Measurements from ENCODE around the gene FADS1. TPM values are rescaled to one million over a fixed set of nuclear protein-coding genes. Genes with fewer than 3 reads are reported as not detected.

Gene FADS1
- total RNA-seq: 85.0 TPM

DNA sequence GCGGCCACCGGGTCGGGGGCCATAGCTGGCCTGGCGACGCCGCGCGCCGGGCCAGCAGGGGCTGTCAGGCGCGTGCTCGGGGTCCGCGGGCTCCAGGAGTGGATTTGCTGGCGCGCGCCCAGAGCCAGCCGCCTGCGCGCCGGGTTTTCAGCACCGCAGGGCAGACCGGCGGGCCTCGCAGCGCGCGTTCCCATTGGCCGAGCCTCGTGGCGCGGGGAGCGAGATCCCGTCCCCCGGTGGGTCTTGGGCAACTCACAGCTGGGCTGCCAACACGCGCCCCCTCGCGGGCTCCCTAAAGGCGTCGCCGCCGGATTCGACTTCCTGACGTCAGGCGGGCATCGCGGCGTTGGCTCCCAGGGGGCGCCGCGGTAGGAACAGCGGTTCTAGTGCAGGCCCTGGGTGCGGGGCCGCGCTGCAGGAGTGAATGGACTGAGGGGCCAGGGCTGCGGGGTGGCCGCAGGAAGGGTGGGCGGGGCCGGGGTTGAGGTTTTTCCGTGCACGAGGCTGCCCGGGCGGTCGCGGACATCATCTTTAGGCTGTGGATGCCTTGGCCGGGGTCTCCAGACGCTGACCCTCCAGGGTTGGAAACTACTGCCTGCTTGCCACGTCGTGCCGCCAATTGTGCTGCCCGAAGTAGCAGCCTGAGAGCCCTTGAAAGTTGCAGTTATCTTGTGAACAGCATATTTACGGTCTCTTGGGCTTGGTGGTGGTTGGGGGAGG is at the start of gene FADS1:
FADS1 (minus strand) TSS at position 268 of the 720 bp plus-strand sequence; CDS start at position 194, 74 bp downstream.
- peak; percentile 89 for DNase-seq

DNA sequence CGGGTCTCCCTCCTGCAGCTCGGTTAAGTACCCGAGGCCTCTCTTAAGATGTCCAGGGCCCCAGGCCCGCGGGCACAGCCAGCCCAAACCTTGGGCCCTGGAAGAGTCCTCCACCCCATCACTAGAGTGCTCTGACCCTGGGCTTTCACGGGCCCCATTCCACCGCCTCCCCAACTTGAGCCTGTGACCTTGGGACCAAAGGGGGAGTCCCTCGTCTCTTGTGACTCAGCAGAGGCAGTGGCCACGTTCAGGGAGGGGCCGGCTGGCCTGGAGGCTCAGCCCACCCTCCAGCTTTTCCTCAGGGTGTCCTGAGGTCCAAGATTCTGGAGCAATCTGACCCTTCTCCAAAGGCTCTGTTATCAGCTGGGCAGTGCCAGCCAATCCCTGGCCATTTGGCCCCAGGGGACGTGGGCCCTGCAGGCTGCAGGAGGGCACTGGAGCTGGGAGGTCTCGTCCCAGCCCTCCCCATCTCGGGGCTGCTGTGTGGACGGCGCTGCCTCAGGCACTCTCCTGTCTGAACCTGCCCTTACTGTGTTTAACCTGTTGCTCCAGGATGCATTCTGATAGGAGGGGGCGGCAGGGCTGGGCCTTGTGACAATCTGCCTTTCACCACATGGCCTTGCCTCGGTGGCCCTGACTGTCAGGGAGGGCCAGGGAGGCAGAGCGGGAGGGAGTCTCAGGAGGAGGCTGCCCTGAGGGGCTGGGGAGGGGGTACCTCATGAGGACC is 49.6 kb upstream of the FADS1 start:
- no peak for DNase-seq

DNA sequence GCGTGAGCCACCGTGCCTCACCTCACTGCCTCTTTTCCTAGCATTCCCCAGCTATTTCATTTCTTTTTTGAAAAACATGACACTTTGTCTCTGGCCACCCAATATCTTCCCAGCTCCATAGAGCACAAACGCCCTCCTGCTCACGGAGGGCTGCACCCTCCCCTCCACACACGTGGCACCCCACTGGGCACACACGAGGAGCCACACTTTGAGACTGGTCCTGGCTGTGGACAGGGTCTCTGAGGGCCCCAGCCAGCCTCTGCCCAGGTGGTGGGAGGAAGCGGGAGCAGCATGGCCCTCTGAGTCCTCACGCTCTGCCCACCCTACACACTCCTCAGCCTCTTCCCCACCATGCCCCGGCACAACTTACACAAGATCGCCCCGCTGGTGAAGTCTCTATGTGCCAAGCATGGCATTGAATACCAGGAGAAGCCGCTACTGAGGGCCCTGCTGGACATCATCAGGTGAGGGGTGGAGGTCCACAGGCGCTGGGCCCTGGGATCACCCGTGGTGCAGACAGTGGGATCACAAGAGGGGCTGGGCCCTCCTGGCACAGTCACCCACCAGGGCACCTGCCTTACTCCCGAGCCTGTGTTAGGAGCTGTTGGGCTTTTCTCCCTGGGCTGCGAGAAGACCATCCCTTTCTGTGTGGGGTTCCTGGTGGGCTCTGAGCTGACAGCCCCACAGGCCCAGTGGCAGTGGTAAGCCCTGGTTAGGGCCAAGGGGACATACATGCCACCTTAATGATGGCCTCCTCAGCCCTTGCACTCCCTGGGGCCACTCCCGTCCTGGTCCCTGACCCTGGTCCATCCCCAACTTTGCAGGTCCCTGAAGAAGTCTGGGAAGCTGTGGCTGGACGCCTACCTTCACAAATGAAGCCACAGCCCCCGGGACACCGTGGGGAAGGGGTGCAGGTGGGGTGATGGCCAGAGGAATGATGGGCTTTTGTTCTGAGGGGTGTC is 48.3 kb upstream of the FADS1 start:
- DNase-seq: no peak

DNA sequence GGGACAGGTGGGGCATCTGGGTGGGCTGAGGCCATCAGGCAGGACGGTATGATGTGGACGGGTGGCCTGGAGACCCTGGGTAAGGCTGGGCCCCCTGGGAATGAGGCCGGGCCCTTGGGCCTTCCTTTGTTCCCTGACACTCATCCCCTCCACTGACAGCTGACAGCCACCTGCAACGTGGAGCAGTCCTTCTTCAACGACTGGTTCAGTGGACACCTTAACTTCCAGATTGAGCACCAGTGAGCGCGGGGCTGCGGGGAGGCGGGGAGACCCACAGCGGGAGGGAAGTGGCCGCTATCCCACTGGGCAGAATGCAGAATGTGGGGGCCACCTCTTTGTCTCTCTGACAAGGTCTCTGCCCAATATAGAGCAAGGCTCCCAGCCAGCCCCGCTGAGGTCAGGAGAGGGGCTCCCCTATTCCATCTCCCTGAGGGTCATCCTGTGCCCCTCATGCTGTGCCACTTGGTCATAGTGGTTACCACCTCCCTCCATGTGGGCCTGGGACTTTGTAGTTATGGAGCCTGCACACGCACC is 46.8 kb upstream of the FADS1 start:
- no peak for DNase-seq

DNA sequence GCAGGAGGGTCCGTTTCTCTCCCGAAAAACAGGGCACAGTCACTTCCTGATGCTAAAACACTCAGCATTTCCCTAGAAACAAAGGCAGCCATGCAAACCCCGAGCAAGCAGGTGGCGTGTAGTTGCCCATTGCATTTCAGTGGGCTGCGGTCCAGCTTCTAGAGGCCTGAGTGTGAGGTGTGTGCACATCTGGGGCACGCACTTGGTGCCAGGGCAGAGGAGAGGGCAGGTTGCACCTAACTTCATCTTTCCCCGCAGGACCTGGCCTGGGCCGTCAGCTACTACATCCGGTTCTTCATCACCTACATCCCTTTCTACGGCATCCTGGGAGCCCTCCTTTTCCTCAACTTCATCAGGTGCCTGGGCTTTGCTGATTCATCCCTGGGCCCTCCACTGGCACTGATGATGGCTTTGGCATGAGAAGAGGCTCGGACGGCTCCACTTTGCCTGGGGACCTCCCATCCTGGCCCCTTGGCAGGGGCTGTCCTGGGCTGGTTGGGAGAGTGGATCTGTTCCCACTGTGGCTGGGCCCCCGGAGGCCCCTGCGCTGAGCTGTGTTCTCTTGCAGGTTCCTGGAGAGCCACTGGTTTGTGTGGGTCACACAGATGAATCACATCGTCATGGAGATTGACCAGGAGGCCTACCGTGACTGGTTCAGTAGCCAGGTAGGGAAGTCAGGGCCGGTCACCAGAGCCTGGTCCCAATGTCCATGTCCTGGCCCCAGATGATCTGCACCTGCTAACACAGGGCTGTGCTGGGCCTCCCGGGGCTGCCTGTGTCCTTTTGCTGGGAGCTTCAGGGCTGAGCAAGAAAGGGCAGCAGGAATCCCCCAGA is 46.1 kb upstream of the FADS1 start:
- DNase-seq: no peak

DNA sequence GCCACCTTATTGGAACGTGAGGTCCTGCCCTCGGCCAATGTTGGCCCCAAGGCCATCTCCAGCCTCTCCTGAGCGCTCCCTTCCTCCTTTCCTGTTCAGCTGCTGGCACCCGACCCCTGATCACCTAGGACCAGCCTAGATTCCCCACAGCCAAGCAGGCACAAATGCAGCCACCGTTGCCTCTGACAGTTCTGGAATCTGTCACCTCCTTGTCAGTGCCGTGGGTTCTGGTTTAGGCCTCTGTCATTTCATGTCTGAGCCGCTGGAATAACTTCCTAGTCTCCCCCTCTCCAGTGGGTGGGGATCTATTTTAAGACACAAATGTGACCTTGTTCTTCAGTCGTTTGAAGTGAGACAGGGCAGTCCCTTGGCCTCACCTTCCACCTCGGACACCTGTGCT is 44.8 kb upstream of the FADS1 start:
- no peak for DNase-seq

DNA sequence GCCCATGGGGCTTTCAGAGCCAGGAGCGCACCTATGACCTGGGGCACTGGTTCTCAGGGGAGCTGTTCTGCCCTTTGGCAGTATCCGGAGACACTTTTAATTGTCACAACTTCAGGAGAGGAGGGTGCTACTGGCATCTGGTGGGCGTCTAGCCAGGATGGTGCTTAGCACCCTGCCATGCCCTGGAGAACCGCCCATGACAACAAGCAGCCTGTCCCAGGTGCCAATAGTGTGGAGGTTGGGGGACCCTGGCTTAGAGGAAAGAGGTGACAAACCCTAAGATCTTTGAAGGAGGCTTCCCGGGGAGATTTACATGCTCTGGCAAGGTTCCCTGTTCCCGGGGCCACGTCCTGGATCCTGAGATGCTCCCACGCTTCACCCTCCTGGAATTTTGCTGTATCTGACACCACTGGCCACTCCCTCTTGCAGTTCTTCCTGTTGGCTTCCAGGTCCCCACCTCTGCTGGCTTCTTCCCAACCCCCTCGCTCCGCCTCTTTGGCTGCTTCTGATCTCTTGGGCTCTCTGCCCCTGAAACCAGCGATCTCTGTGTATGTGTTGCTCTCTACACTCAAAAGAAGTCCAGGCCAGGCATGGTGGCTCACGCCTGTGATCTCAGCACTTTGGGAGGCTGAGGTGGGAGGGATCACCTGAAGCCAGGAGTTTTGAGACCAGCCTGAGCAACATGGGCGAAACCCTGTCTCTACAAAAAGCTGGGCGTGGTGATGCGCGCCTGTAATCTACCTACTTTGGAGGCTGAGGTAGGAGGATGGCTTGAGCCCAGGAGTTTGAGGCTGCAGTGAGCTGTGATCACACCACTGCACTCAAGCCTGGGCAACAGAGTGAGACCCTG is 43.5 kb upstream of the FADS1 start:
- no peak for DNase-seq

DNA sequence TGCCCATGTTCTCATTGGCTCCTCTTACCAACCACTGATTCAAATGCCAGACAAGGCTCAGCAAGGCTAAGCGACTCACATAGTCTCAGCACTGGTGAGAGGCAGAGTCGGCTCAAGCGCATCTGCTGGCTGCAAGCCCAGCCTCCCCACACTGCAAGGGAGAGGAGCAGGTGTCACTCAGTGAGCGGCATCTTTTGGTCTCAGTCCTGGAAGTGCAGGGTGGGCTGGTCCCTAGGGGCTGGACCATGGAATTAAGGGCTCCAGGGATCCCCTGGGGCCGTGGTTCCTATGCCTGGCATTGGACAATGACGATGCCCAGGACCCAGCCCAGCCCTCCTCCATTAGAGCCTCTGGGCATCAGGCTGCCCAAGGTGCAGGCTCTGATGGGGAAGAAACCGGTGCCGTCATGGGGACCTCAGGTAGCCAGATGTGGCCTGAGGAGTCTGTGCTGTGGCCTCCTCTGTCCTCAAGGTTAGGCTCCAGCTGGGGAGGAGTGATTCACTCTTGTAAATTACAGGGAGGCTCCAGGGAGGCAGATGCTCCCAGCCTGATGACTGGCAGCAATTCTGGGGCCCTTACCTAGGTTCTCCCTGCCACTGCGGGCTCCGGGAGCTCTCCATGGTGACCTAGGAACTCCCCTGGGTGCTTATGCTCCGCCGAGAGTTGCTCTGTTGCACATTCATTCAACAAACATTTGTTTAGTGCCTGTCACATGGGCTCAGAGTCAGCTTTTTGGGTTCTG is 39.3 kb upstream of the FADS1 start:
- DNase-seq: no peak

DNA sequence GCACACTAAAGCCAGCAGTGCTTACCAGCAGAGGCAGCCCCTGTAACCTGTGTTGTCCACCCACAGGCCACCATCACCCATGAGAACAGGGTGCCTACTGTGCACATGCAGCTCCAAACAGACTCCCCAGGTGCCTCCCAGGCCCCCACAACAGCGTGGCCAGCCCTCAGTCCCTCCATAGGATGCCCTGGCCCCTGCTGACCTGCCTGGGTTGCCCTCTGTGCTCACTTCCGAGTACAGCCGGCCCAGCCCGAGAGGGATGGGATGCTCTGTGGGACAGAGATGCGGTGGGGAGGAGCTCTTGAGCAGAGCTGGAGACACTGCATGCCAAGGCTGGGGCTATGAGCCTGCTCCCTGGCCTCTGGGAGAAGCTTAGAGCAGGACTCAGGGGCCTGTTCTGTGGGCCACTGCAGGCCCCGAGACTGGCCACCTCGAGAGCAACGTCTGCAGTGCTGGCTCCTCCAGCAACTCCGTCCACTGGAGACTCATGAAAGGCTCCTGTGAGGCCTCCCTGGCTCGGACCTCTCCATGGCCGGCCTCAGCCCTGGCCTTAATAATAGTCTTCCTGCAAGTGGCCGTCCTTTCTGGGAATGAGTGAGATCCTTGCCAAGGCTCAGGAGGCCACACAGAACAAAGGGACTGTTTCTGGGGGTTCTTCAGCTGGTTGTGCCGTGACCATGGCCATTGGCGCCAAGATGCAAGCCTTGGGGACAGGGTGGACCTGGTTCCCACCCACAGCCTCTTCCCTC is 38.3 kb upstream of the FADS1 start:
- no peak for DNase-seq

DNA sequence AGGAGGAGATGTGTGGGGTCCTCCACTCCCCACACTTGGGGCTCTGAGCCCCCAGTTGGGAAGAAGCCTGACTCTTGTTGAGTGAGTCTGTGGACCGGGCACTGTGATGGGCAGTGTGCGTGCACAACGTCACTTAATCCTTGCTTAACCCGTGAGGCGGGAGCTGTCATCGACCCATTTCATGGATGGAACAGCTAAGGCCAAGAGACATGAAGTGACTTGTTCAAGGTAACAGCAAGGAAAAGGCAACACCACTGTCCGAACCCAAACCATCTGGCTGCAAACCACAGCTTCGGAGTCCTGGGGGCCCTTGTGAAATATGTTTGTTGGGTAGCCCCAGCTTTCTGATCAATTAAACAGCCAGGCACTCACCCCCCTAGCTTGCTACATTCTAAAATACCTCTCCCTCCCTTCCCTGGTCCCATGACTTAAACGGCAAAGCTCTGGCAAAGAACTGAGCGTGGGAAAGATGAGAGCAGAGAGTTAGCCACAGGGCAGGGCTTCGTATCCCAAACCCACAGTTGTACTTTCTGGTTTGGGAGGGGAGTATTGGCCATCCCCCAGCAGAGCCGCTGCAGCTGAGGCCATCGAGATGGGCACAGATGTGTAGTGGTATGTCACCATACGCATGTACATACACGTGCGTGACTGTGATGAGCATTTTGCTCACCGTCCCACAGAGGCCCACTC is 37.5 kb upstream of the FADS1 start:
- no peak for DNase-seq

DNA sequence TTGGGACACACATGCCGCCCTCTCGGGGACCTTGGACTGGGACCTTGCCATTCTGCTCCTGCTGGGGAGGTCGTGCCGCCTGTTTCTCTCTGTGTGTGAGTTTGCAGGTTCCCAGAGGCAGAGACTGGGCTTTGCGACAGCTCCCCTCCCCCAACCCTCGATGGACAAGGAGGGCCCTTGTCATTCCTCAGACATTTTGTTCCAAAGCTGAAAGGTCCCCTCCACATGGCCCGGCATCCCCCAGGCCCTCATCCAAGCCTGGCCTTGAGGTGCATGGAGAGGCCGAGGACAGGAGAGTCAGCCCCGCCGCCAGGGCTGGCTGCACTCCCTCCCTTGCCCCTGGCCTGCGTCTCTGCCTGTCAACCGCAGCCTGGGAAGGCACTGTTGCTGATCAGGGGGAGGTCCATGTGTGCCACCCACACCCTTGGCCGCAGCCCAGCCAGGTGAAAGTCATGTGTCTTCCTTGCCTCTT is 36.9 kb upstream of the FADS1 start:
- no peak for DNase-seq

DNA sequence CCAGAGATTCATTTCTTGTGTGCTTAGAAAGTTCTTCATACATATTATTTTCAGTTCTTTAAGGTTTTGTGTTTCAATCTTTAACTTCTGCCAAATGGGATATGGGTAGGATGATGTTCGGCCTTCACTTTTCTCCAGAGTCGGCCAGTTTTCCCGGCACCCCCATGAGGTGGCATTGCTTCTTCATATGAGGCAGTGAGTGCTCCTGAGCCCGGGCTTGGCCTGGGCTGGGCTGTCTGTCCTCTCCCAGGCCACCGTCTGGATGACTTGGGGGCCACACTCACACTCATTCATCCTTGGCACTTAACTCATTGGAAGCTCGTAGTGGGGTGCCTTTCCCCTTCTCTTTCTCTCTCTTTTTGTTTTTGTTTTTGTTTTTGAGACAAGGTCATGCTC is 35.1 kb upstream of the FADS1 start:
- no peak for DNase-seq

DNA sequence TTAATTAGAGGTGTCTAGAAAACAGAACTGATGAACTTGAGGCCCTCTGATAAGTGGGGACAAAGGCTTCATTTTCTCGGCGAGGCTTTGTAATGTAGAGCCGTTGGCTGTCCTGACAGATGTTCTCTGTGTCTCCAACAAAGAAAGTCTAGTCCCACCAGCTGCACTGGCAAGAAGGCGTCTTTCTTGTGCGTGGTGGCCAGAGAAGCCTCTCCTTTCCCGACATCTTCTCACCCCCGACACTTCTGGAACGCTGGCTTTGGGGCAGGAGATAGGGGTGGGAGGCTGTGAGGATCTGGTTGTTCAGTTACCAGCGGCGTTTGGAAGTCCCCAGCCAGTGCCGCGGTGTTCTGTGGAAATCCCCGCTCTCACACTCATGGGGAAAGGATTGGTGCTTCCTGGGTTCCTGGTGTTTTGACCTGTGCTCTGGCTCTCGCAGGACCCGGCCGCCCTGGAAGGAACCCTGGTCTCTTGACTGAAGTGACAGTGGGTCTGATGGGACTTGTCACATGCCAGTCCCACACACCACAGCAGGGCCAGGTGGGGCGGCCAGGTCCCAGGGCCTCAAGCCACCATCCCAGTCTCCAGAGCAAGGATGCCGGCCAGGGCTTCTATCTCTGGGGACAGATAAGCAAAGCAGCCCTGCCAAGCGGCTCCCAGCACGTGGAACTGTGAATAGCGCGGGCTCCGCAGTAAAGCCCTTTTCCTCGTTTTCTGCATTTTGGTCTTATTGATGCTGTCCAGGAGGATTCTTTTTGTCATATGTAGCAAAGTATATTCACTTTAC is 34.5 kb upstream of the FADS1 start:
- no peak for DNase-seq

DNA sequence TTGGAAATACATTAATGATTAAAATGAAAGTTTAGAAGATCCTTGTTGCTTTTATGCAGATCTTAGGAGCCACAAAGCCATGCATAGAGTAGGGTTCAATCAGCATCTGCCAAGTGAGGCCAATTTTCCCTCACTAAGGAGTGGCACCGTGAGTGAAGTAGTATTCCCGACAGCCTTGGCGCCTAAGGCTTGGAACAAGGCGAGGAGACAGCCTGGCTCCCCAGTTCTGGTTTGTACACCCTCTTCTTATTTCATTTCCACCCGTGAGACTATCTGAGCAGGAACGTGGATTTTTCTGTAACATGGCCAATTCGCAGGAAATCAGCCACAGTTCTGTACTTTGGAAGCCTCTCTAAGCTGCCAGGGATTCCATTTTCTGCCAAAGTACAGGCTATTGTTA is 33.9 kb upstream of the FADS1 start:
- no peak for DNase-seq

DNA sequence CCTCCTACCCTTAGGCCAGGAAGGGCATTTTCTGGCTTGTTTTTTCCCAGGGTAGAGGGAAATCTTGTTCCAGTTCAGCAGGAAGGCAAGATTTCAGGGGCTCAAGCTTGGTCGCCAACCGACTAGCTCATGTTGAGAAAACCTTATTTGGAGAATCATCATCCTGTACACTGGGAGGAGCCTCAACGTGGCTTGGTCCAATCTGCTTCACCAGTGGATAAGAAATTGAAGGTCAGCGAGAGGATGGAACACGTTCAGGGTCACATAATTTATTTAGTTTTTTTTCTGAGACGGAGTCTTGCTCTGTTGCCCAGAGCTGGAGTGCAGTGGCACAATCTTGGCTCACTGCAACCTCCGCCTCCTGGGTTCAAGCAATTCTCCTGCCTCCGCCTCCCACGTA is 31.8 kb upstream of the FADS1 start:
- no peak for DNase-seq

DNA sequence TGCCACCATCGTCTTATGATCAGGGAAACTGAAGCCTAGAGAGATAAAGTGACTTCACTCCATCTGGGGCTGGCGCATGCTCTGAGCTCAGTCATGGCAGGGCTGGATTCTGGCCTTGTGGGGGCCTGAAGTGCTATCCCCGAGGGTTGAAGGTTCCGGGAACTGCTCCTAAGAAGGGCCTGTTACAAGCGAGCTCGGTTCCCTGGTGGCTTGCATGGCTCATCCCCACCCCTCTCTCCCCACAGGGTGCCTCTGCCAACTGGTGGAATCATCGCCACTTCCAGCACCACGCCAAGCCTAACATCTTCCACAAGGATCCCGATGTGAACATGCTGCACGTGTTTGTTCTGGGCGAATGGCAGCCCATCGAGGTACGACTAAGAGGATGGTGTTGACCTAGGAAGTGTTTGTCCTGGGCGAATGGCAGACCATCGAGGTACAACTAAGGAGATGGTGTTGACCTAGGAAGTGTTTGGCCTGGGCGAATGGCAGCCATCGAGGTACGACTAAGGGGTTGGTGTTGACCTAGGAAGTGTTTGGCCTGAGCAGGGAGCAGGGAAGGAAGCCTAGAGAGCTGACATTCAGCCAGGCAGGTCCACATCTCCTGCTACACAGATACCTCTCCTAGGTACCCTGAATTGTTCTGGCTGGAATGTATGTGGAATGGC is 31.2 kb upstream of the FADS1 start:
- DNase-seq: no peak
